WERI-Rb-1 (cell line): ENCODE measurements around the gene RING1.
A peak's percentile ranks its signal among the peaks of the same experiment; 100 is the strongest.

ENCODE experiments used
- DNase-seq: peaks from one replicate; pipeline ENCODE4 v3.0.0-alpha.2; 2020
- H3K27ac ChIP-seq: fragments of 250-450 bp; sonication (Bioruptor Pico); 2 replicates; pipeline ENCODE4 v1.5.1; 2020; ENCODE audit warnings: mild to moderate bottlenecking, moderate library complexity
- H3K27me3 ChIP-seq: fragments of 250-450 bp; sonication (Bioruptor Pico); 2 replicates; pipeline ENCODE4 v1.5.1; 2021; ENCODE audit warnings: mild to moderate bottlenecking, low read depth, moderate library complexity; ENCODE audit not compliant: insufficient read depth, severe bottlenecking
- H3K36me3 ChIP-seq: fragments of 250-450 bp; sonication (Bioruptor Pico); 2 replicates; pipeline ENCODE4 v1.5.1; 2020; ENCODE audit warnings: mild to moderate bottlenecking, moderate library complexity
- H3K4me3 ChIP-seq: 2 replicates; pipeline ENCODE4 v1.5.1; 2011; ENCODE audit warnings: low read depth, mild to moderate bottlenecking, control low read depth, low read length
- H3K9me3 ChIP-seq: fragments of 250-450 bp; sonication (Bioruptor Pico); 2 replicates; pipeline ENCODE4 v1.5.1; 2021; ENCODE audit warnings: mild to moderate bottlenecking, moderate library complexity; ENCODE audit not compliant: severe bottlenecking
- CTCF ChIP-seq: IDR thresholded peaks from 2 replicates; pipeline ENCODE4 v1.5.1; 2011; ENCODE audit warnings: low read depth, mild to moderate bottlenecking, control low read depth, inconsistent platforms, low read length

Gene RING1

GRCh38 chr6:33236852-33237251 is 28.6 kb downstream of the RING1 start:
- no peak for TF ChIP-seq CTCF
- no peak for DNase-seq
- Histone ChIP-seq H3K36me3 (no peaks in the 10 kb centered on the region), H3K27ac (no peak overlapping the region), H3K9me3 (peaks cover 2% of the 10 kb centered on the region), H3K27me3 (no peaks in the 10 kb centered on the region), H3K4me3 (no peak overlapping the region)

- H3K9me3 ChIP-seq: peaks cover 2% of the 10 kb centered on the region
- H3K4me3 ChIP-seq: no peak overlapping the region
- no peaks in the 10 kb centered on the region for H3K27me3 ChIP-seq
- no peaks in the 10 kb centered on the region for H3K36me3 ChIP-seq
- TF ChIP-seq CTCF: no peak
- no peak for DNase-seq
- no peak overlapping the region for H3K27ac ChIP-seq
Measured at GRCh38 chr6:33237741-33238140, 29.4 kb downstream of the RING1 start.

GRCh38 chr6:33241968-33242367 is 33.7 kb downstream of the RING1 start:
- no peak for TF ChIP-seq CTCF
- peaks cover 2% of the 10 kb centered on the region for H3K9me3 ChIP-seq
- no peak for DNase-seq
- no peaks in the 10 kb centered on the region for H3K36me3 ChIP-seq
- H3K27me3 ChIP-seq: no peaks in the 10 kb centered on the region
- no peak overlapping the region for H3K27ac ChIP-seq
- H3K4me3 ChIP-seq: no peak overlapping the region

- no peaks in the 10 kb centered on the region for H3K36me3 ChIP-seq
- no peak overlapping the region for H3K4me3 ChIP-seq
- H3K9me3 ChIP-seq: no peaks in the 10 kb centered on the region
- no peak for DNase-seq
- no peak overlapping the region for H3K27ac ChIP-seq
- no peaks in the 10 kb centered on the region for H3K27me3 ChIP-seq
- no peak for TF ChIP-seq CTCF
Measured at GRCh38 chr6:33243476-33243875, 35.2 kb downstream of the RING1 start.

- H3K27me3 ChIP-seq: no peaks in the 10 kb centered on the region
- H3K9me3 ChIP-seq: no peaks in the 10 kb centered on the region
- peak overlapping the region; percentile 38 for H3K27ac ChIP-seq
- peak; percentile 97 for DNase-seq
- H3K36me3 ChIP-seq: peaks cover 13% of the 10 kb centered on the region
- peak overlapping the region; percentile 78 for H3K4me3 ChIP-seq
- peak; percentile 99 for TF ChIP-seq CTCF
Measured at GRCh38 chr6:33247977-33248642, 39.8 kb downstream of the RING1 start.

GRCh38 chr6:33248643-33248931 is 40.3 kb downstream of the RING1 start:
- Histone ChIP-seq H3K9me3 (no peaks in the 10 kb centered on the region), H3K27me3 (no peaks in the 10 kb centered on the region), H3K36me3 (peaks cover 13% of the 10 kb centered on the region), H3K4me3 (peak overlapping the region; percentile 78), H3K27ac (peak overlapping the region; percentile 37)
- no peak for DNase-seq
- TF ChIP-seq CTCF: no peak
